Stomach (tissue), 4 donors: ENCODE data around the gene ZNF598.

ENCODE experiments used
- POLR2AphosphoS5 ChIP-seq, 3 donors: sonication (generic); formaldehyde crosslinking; IDR thresholded peaks; one replicate each; pipeline ENCODE4 v1.6.1; 2016; ENCODE audit warnings: antibody characterized with exemption in 3 of 3
- TF ChIP-seq, protein P1 (sequence below), 7 experiments: fragments of 450-650 bp in 4 of 7; fragments of 200-600 bp in 3 of 7; sonication (generic) in 3 of 7; IDR thresholded peaks; one replicate each; pipeline ENCODE4 v1.5.1; 2016 to 2019; ENCODE audit warnings: antibody characterized with exemption in 7 of 7, control low read depth in 2 of 7, mild to moderate bottlenecking in 1 of 7

DNA sequence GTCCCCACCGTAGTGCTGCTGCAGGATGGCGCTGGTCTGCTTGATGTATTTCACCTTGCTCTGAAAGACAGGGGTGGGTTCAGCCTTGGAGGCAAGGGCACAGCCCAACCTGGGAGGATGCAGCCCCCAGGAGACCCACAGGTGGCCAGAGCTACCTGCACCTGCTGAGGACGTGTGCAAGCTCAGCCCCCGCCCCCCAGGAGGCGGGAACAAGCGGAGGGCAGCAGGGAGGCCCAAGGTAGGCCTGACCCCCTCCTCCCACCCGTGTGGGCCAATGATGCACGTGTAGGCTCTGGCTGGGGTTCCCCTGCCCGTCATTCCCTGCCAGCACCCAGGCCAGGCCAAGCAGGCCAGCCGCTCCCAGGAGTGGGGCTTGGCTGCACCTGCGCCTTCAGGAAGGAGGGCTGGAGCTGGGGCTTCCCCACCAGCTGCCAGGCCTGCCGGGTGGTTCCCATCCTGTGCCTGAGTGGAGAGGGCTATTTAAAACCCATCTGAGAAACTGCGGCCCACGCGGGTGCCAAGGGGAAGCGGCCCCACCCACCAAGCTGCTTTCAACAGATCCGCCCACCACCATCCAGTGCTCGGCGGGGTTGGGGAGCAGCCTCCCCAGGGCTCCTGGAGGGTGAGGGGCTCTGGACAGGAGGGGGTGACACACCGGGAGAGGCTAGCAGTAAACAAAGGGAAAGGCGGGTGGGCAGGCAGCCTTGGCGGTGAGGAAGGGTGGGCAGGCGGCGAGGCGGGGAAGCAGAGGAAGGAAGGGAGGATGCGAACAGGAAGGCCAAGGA, 34.2 kb upstream of the ZNF598 start:
- TF ChIP-seq, protein P1, sequence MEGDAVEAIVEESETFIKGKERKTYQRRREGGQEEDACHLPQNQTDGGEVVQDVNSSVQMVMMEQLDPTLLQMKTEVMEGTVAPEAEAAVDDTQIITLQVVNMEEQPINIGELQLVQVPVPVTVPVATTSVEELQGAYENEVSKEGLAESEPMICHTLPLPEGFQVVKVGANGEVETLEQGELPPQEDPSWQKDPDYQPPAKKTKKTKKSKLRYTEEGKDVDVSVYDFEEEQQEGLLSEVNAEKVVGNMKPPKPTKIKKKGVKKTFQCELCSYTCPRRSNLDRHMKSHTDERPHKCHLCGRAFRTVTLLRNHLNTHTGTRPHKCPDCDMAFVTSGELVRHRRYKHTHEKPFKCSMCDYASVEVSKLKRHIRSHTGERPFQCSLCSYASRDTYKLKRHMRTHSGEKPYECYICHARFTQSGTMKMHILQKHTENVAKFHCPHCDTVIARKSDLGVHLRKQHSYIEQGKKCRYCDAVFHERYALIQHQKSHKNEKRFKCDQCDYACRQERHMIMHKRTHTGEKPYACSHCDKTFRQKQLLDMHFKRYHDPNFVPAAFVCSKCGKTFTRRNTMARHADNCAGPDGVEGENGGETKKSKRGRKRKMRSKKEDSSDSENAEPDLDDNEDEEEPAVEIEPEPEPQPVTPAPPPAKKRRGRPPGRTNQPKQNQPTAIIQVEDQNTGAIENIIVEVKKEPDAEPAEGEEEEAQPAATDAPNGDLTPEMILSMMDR (IDR thresholded peaks at IDR 0.05) = no peak
- peak in 2 of 3 donors; percentile 24 to 32 for TF ChIP-seq POLR2AphosphoS5 (IDR thresholded peaks at IDR 0.05)
